Measurements from ENCODE around the gene IRF7. TPM values are rescaled to one million over a fixed set of nuclear protein-coding genes. Genes with fewer than 3 reads are reported as not detected.
A peak's percentile ranks its signal among the peaks of the same experiment; 100 is the strongest.

Gene IRF7
- total RNA-seq, 4 donors from 2014 or later = 40.4 to 122 (median 49.9) TPM

- H3K36me3 ChIP-seq = no peaks in the 10 kb centered on the region
- TF ChIP-seq CTCF (IDR thresholded peaks at IDR 0.05) (no peak), POLR2A (IDR thresholded peaks at IDR 0.05) (no peak), EP300 (IDR thresholded peaks at IDR 0.05; ENCODE audit: low read depth) (no peak), POLR2AphosphoS5 (IDR thresholded peaks at IDR 0.05) (no peak)
- intact Hi-C loops (cut with DNase I; ENCODE audit: low total_unique reads) = no loop called here
- peaks cover 5 to 21% (median 11%) of the 10 kb centered on the region in 4 donors for H3K4me1 ChIP-seq
- peak within 1 kb of the TSS in 3 of 4 donors; percentile 2 to 26 (median 18) for H3K4me3 ChIP-seq
- WGBS, 2 donors (ENCODE audit: low coverage in 1 of 2) = 36% methylated on average over 70 of the region's 100 CpGs; no CpG with 5 or more reads in 1 of the 2 donors
- peaks cover 46% of the 10 kb centered on the region for H3K27me3 ChIP-seq
- in situ Hi-C loops (cut with MboI; ENCODE audit: low pct_ligation_motif_present in 1 of 4, low pct_unique_long_range_greater_than_20kb in 1 of 4, low sequenced_read_pairs in 3 of 4) = no loop called here
- no peaks in the 10 kb centered on the region for H3K9me3 ChIP-seq
- H3K27ac ChIP-seq = no peak within 1 kb of the TSS
- no peak for DNase-seq
Measured at GRCh38 chr11:636511-637332, 21.0 kb upstream of the IRF7 start, which contains the start of gene DRD4. TSS of gene DRD4 (plus strand) at chr11:637269. CDS start at chr11:637305, 36 bp downstream.

DNA sequence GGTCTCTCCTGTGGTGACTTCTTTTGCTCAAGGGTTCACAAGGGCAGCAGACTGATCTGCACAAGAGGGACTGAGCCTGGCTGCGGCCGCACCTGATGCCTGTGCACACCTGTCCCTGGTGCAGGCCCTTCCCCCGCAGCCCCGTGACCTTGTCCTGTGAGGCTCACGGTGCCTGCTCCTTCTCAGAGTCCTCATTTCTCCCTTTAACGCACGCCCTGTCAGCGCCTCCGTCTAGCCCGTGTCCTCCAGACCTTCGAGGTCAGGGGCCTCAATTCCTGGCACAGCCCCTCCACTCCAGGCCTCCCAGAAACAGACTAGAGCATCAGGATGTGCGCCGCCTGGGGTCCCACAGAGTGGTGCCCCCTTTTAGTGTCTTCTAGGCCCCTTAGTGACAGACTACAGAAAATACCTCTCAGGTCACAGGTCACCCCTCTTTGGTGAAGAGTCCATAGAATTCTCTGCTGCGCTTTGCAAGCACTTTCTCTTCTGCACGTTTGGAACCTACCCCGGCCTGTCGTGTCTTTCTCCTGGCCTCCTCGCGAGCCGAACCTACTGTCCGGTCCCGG is 20.3 kb upstream of the IRF7 start:
- H3K27me3 ChIP-seq = peaks cover 46% of the 10 kb centered on the region

GRCh38 chr11:630871-631270 is 15.1 kb upstream of the IRF7 start:
- Histone ChIP-seq H3K27ac (no peak overlapping the region), H3K4me1 (peaks cover 6 to 10% (median 9%) of the 10 kb centered on the region in 4 donors), H3K27me3 (peaks cover 16% of the 10 kb centered on the region), H3K4me3 (no peak overlapping the region), H3K9me3 (no peaks in the 10 kb centered on the region), H3K36me3 (no peaks in the 10 kb centered on the region)
- DNase-seq = no peak
- TF ChIP-seq CTCF (IDR thresholded peaks at IDR 0.05) = no peak
- TF ChIP-seq POLR2AphosphoS5 (IDR thresholded peaks at IDR 0.05) = no peak
- TF ChIP-seq EP300 (IDR thresholded peaks at IDR 0.05; ENCODE audit: low read depth) = no peak
- 73 to 92% methylated on average over 4 to 5 of the region's 5 CpGs for WGBS, 2 donors (ENCODE audit: low coverage in 1 of 2)
- intact Hi-C loops (cut with DNase I; ENCODE audit: low total_unique reads) (no loop called here), in situ Hi-C loops (cut with MboI; ENCODE audit: low pct_ligation_motif_present in 1 of 4, low pct_unique_long_range_greater_than_20kb in 1 of 4, low sequenced_read_pairs in 3 of 4) (no loop called here)

More for the DNA sequence above, 20.3 kb upstream of the IRF7 start:
- no peak for DNase-seq
- 80% methylated on average over 21 of the region's 22 CpGs; no CpG with 5 or more reads in 1 of the 2 donors for WGBS, 2 donors (ENCODE audit: low coverage in 1 of 2)
- no peak overlapping the region for H3K27ac ChIP-seq
- peaks cover 5 to 21% (median 11%) of the 10 kb centered on the region in 4 donors for H3K4me1 ChIP-seq
- TF ChIP-seq CTCF (IDR thresholded peaks at IDR 0.05) (no peak), EP300 (IDR thresholded peaks at IDR 0.05; ENCODE audit: low read depth) (no peak), POLR2A (IDR thresholded peaks at IDR 0.05) (no peak), POLR2AphosphoS5 (IDR thresholded peaks at IDR 0.05) (no peak)
- no peak overlapping the region for H3K4me3 ChIP-seq
- intact Hi-C loops (cut with DNase I; ENCODE audit: low total_unique reads) (no loop called here), in situ Hi-C loops (cut with MboI; ENCODE audit: low pct_ligation_motif_present in 1 of 4, low pct_unique_long_range_greater_than_20kb in 1 of 4, low sequenced_read_pairs in 3 of 4) (no loop called here)
- no peaks in the 10 kb centered on the region for H3K36me3 ChIP-seq
- no peaks in the 10 kb centered on the region for H3K9me3 ChIP-seq

GRCh38 chr11:629237-629583 is 13.5 kb upstream of the IRF7 start:
- DNase-seq = no peak
- Histone ChIP-seq H3K36me3 (no peaks in the 10 kb centered on the region), H3K4me3 (no peak overlapping the region), H3K9me3 (no peaks in the 10 kb centered on the region), H3K27ac (peak overlapping the region in 1 of 4 donors; percentile 29), H3K27me3 (peaks cover 26% of the 10 kb centered on the region), H3K4me1 (peaks cover 6 to 15% (median 14%) of the 10 kb centered on the region in 4 donors)
- intact Hi-C loops (cut with DNase I; ENCODE audit: low total_unique reads) = no loop called here
- in situ Hi-C loops (cut with MboI; ENCODE audit: low pct_ligation_motif_present in 1 of 4, low pct_unique_long_range_greater_than_20kb in 1 of 4, low sequenced_read_pairs in 3 of 4) = no loop called here
- TF ChIP-seq POLR2A (IDR thresholded peaks at IDR 0.05) (no peak), CTCF (IDR thresholded peaks at IDR 0.05) (peak in 1 of 5 experiments; percentile 12), POLR2AphosphoS5 (IDR thresholded peaks at IDR 0.05) (no peak), EP300 (IDR thresholded peaks at IDR 0.05; ENCODE audit: low read depth) (no peak)
- 51 to 53% methylated on average over 9 to 10 of the region's 10 CpGs for WGBS, 2 donors (ENCODE audit: low coverage in 1 of 2)

Data from transverse colon (tissue), 4 donors.